ENCODE measurements around the gene TMEM79.

Gene TMEM79

GRCh38 chr1:156284112-156284511 lies at the start of gene TMEM79:
TMEM79 (plus strand) TSS chr1:156284325; CDS start chr1:156285227, 902 bp downstream.
- DNase-seq: no peak

GRCh38 chr1:156236164-156236563 lies 48.0 kb upstream of the TMEM79 start:
- DNase-seq: no peak

- no peak for DNase-seq
Measured at GRCh38 chr1:156238248-156238647, 45.9 kb upstream of the TMEM79 start.

- no peak for DNase-seq
Measured at GRCh38 chr1:156241311-156241811, 42.8 kb upstream of the TMEM79 start.

- no peak for DNase-seq
Measured at GRCh38 chr1:156241926-156242325, 42.2 kb upstream of the TMEM79 start, which contains the start of gene BGLAP. BGLAP (plus strand) TSS chr1:156242184; CDS start chr1:156242232, 48 bp downstream.

- DNase-seq: no peak
Measured at GRCh38 chr1:156242738-156243137, 41.4 kb upstream of the TMEM79 start.

- no peak for DNase-seq
Measured at GRCh38 chr1:156244126-156244525, 40.0 kb upstream of the TMEM79 start.

- no peak for DNase-seq
Measured at GRCh38 chr1:156244712-156245111, 39.4 kb upstream of the TMEM79 start.

GRCh38 chr1:156245451-156246232 lies 38.5 kb upstream of the TMEM79 start:
- DNase-seq: no peak

- no peak for DNase-seq
Measured at GRCh38 chr1:156246241-156246780, 37.8 kb upstream of the TMEM79 start.

GRCh38 chr1:156246781-156247459 lies 37.2 kb upstream of the TMEM79 start:
- no peak for DNase-seq

GRCh38 chr1:156247460-156248322 lies 36.4 kb upstream of the TMEM79 start, which contains the start of gene PAQR6:
PAQR6 (minus strand) TSS chr1:156248056; CDS start chr1:156246731, 1,325 bp downstream.
- DNase-seq: no peak

GRCh38 chr1:156248323-156248683 lies 35.8 kb upstream of the TMEM79 start:
- no peak for DNase-seq

GRCh38 chr1:156249593-156249992 lies 34.5 kb upstream of the TMEM79 start:
- DNase-seq: no peak

GRCh38 chr1:156251527-156251926 lies 32.6 kb upstream of the TMEM79 start:
- DNase-seq: no peak

GRCh38 chr1:156253634-156254033 lies 30.5 kb upstream of the TMEM79 start:
- DNase-seq: no peak

GRCh38 chr1:156257711-156258110 lies 26.4 kb upstream of the TMEM79 start:
- no peak for DNase-seq

- no peak for DNase-seq
Measured at GRCh38 chr1:156258859-156259258, 25.3 kb upstream of the TMEM79 start.

GRCh38 chr1:156259805-156260204 lies 24.3 kb upstream of the TMEM79 start:
- DNase-seq: no peak

GRCh38 chr1:156260896-156261295 lies 23.2 kb upstream of the TMEM79 start:
- DNase-seq: no peak

- DNase-seq: no peak
Measured at GRCh38 chr1:156262461-156263287, 21.5 kb upstream of the TMEM79 start.

- DNase-seq: no peak
Measured at GRCh38 chr1:156263288-156263655, 20.9 kb upstream of the TMEM79 start.
